H9 (cell line): ENCODE measurements around the gene UCP3. TPM values are rescaled to one million over a fixed set of nuclear protein-coding genes. Genes with fewer than 3 reads are reported as not detected.

Experiments
- DNase-seq: peaks from one replicate; pipeline ENCODE4 v3.0.0-alpha.2; 2017
- H2AFZ ChIP-seq: one replicate; pipeline ENCODE4 v1.6.1; 2013; ENCODE audit warnings: mild to moderate bottlenecking, low read length, control low read depth, moderate library complexity
- H2AK5ac ChIP-seq: 2 replicates; pipeline ENCODE4 v1.6.1; 2013; ENCODE audit warnings: low read length, control low read depth, mixed read lengths; ENCODE audit not compliant: insufficient read length
- H2BK120ac ChIP-seq: one replicate; pipeline ENCODE4 v1.6.1; 2013; ENCODE audit warnings: low read depth, mild to moderate bottlenecking, low read length, control low read depth, inconsistent platforms; ENCODE audit not compliant: poor library complexity, severe bottlenecking
- H2BK12ac ChIP-seq: 2 replicates; pipeline ENCODE4 v1.6.1; 2013; ENCODE audit warnings: low read length, control low read depth, mixed read lengths, low read depth; ENCODE audit not compliant: insufficient read length
- H2BK15ac ChIP-seq: 2 replicates; pipeline ENCODE4 v1.6.1; 2013; ENCODE audit warnings: low read depth, low read length, control low read depth
- H2BK20ac ChIP-seq: one replicate; pipeline ENCODE4 v1.6.1; 2013; ENCODE audit warnings: low read depth, mild to moderate bottlenecking, low read length, control low read depth, inconsistent platforms; ENCODE audit not compliant: poor library complexity, severe bottlenecking
- H2BK5ac ChIP-seq: 2 replicates; pipeline ENCODE4 v1.6.1; 2013; ENCODE audit warnings: low read length, control low read depth, mixed read lengths; ENCODE audit not compliant: insufficient read length
- H3K14ac ChIP-seq: 2 replicates; pipeline ENCODE4 v1.6.1; 2013; ENCODE audit warnings: low read length, control low read depth; ENCODE audit not compliant: insufficient read depth
- H3K18ac ChIP-seq: 2 replicates; pipeline ENCODE4 v1.6.1; 2013; ENCODE audit warnings: low read depth, mild to moderate bottlenecking, mixed read lengths, low read length, control low read depth; ENCODE audit not compliant: insufficient read length
- H3K23ac ChIP-seq: 2 replicates; pipeline ENCODE4 v1.6.1; 2013; ENCODE audit warnings: low read length, control low read depth, mixed read lengths, low read depth; ENCODE audit not compliant: insufficient read length
- H3K23me2 ChIP-seq: 2 replicates; pipeline ENCODE4 v1.6.1; 2013; ENCODE audit warnings: low read depth, mild to moderate bottlenecking, mixed read lengths, low read length, control low read depth; ENCODE audit not compliant: insufficient read length, poor library complexity, severe bottlenecking
- H3K27ac ChIP-seq: 2 replicates; pipeline ENCODE4 v1.5.1; 2013; ENCODE audit warnings: low read length, control low read depth, mixed read lengths, low read depth; ENCODE audit not compliant: insufficient read length
- H3K27me3 ChIP-seq: 2 replicates; pipeline ENCODE4 v1.6.1; 2013; ENCODE audit warnings: low read length, control low read depth, inconsistent platforms; ENCODE audit not compliant: insufficient read depth
- H3K4ac ChIP-seq: 2 replicates; pipeline ENCODE4 v1.6.1; 2013; ENCODE audit warnings: low read depth, mild to moderate bottlenecking, control low read depth, inconsistent platforms, low read length, moderate library complexity
- H3K4me1 ChIP-seq: 2 replicates; pipeline ENCODE4 v1.6.1; 2013; ENCODE audit warnings: low read length, control low read depth, inconsistent platforms; ENCODE audit not compliant: insufficient read depth
- H3K4me2 ChIP-seq: 2 replicates; pipeline ENCODE4 v1.6.1; 2013; ENCODE audit warnings: low read length, control low read depth, mixed read lengths; ENCODE audit not compliant: insufficient read length, insufficient read depth
- H3K56ac ChIP-seq: 2 replicates; pipeline ENCODE4 v1.6.1; 2013; ENCODE audit warnings: low read depth, mild to moderate bottlenecking, mixed read lengths, low read length, control low read depth; ENCODE audit not compliant: insufficient read length
- H3K79me1 ChIP-seq: 2 replicates; pipeline ENCODE4 v1.6.1; 2013; ENCODE audit warnings: low read depth, mild to moderate bottlenecking, moderate library complexity, low read length, control low read depth, inconsistent platforms; ENCODE audit not compliant: insufficient read depth, poor library complexity, severe bottlenecking
- H3K79me2 ChIP-seq: 2 replicates; pipeline ENCODE4 v1.6.1; 2013; ENCODE audit warnings: low read length, control low read depth, inconsistent platforms; ENCODE audit not compliant: insufficient read depth
- H3K9ac ChIP-seq: 2 replicates; pipeline ENCODE4 v1.6.1; 2013; ENCODE audit warnings: low read length, control low read depth, mixed read lengths; ENCODE audit not compliant: insufficient read length; ENCODE audit errors: extremely low read depth
- H3K9me3 ChIP-seq: one replicate; pipeline ENCODE4 v1.6.1; 2013; ENCODE audit warnings: low read depth, low read length, inconsistent platforms; ENCODE audit not compliant: control insufficient read depth
- H3T11ph ChIP-seq: one replicate; pipeline ENCODE4 v1.6.1; 2013; ENCODE audit warnings: mild to moderate bottlenecking, low read length, control low read depth, inconsistent platforms
- H4K20me1 ChIP-seq: one replicate; pipeline ENCODE4 v1.6.1; 2013; ENCODE audit not compliant: control insufficient read depth, insufficient read length, insufficient read depth
- H4K5ac ChIP-seq: 2 replicates; pipeline ENCODE4 v1.6.1; 2013; ENCODE audit warnings: low read depth, mild to moderate bottlenecking, mixed read lengths, low read length, control low read depth; ENCODE audit not compliant: insufficient read length
- H4K8ac ChIP-seq: replicated peaks from 2 replicates; pipeline ENCODE4 v1.6.1; 2013; ENCODE audit warnings: low read length, control low read depth, mixed read lengths, low read depth; ENCODE audit not compliant: insufficient read length
- H4K91ac ChIP-seq: 2 replicates; pipeline ENCODE4 v1.6.1; 2013; ENCODE audit warnings: low read depth, mild to moderate bottlenecking, moderate library complexity, mixed read lengths, low read length, control low read depth; ENCODE audit not compliant: insufficient read length
- H3K27ac Mint-ChIP-seq, 3 experiments: 2 replicates in 2 of 3; 3 replicates in 1 of 3; pipeline ENCODE4 v1.8.0; 2020 to 2021; ENCODE audit warnings: mixed read lengths in 3 of 3, mild to moderate bottlenecking in 1 of 3, moderate library complexity in 1 of 3
- H3K27me3 Mint-ChIP-seq: 2 replicates; pipeline ENCODE4 v1.8.0; 2021; ENCODE audit warnings: low read depth, mild to moderate bottlenecking, moderate library complexity, mixed read lengths
- H3K36me3 Mint-ChIP-seq, 3 experiments: 2 replicates in 2 of 3; 3 replicates in 1 of 3; pipeline ENCODE4 v1.8.0; 2020 to 2021; ENCODE audit warnings: low read depth in 3 of 3, mixed read lengths in 3 of 3; ENCODE audit not compliant: insufficient read depth in 1 of 3
- H3K4me1 Mint-ChIP-seq, 2 experiments: 2 replicates each; pipeline ENCODE4 v1.8.0; 2020; ENCODE audit warnings: mixed read lengths in 2 of 2
- H3K4me3 Mint-ChIP-seq, 2 experiments: 2 replicates in 1 of 2; 3 replicates in 1 of 2; pipeline ENCODE4 v1.8.0; 2020 to 2021; ENCODE audit warnings: mild to moderate bottlenecking in 2 of 2, mixed read lengths in 2 of 2, moderate library complexity in 1 of 2
- H3K9me3 Mint-ChIP-seq, 2 experiments: 2 replicates in 1 of 2; 3 replicates in 1 of 2; pipeline ENCODE4 v1.8.0; 2020; ENCODE audit warnings: mild to moderate bottlenecking in 2 of 2, mixed read lengths in 2 of 2, moderate library complexity in 1 of 2
- WGBS: extraction: QIAGEN DNeasy Blood & Tissue Kit; methylation state at CpG from one replicate; pipeline ENCODE4 v1.1.7; 2013; ENCODE audit warnings: missing lambda C conversion rate, low lambda C conversion rate, mixed read lengths; ENCODE audit not compliant: insufficient read length; ENCODE audit errors: extremely low coverage; 5-methylcytosine and 5-hydroxymethylcytosine counted together
- total RNA-seq: library from RNA; stranded (reverse); gene quantifications from 2 replicates; pipeline ENCODE4 v1.2.1, GENCODE V29; 2021
- TF ChIP-seq, protein P1 (sequence below): fragments of 200-600 bp; sonication (generic); conservative IDR thresholded peaks from 3 replicates; pipeline ENCODE4 v1.8.0; 2021; ENCODE audit warnings: antibody characterized with exemption, mild to moderate bottlenecking

The UCP3 gene
- total RNA-seq, 1 experiment from 2014 or later: 0.85 TPM

DNA sequence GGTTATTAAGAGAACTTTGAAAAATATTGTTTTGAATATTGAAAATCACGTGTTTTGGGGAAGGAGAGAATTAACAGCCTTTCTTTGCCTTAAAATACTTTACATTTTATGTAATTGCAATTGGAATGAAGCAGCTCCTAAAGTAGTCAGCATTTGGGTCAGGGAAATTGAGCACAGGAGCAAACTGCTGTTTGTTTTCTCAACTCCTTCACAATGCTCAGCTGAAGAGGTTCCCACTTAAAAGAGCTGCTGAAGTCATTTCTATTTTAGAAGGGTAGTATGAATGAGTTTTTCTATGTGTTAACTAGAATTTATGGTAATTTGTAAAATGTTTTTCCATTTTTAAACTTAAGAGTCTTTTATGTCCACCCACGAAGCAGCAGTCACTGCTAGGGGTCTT, 18.2 kb downstream of the UCP3 start:
- no peaks in the 10 kb centered on the region for H3K4me1 ChIP-seq
- no peak overlapping the region for H2BK5ac ChIP-seq
- Mint-ChIP-seq H3K27me3 (no peaks in the 10 kb centered on the region; the same call in 1 of the 2 replicates), H3K4me1 (peaks cover 5 to 8% of the 10 kb centered on the region in 2 experiments; a peak in 2 of 4 replicates), H3K9me3 (no peaks in the 10 kb centered on the region), H3K4me3 (no peak overlapping the region), H3K27ac (no peak overlapping the region), H3K36me3 (no peaks in the 10 kb centered on the region)
- H3K4me2 ChIP-seq: no peak overlapping the region
- no peaks in the 10 kb centered on the region for H4K20me1 ChIP-seq
- H3K9ac ChIP-seq: no peak overlapping the region
- H2BK12ac ChIP-seq: no peak overlapping the region
- no peak overlapping the region for H4K5ac ChIP-seq
- H3K27me3 ChIP-seq: no peaks in the 10 kb centered on the region
- DNase-seq: no peak
- no peak overlapping the region for H3K18ac ChIP-seq
- H3K27ac ChIP-seq: no peak overlapping the region
- TF ChIP-seq, protein P1, sequence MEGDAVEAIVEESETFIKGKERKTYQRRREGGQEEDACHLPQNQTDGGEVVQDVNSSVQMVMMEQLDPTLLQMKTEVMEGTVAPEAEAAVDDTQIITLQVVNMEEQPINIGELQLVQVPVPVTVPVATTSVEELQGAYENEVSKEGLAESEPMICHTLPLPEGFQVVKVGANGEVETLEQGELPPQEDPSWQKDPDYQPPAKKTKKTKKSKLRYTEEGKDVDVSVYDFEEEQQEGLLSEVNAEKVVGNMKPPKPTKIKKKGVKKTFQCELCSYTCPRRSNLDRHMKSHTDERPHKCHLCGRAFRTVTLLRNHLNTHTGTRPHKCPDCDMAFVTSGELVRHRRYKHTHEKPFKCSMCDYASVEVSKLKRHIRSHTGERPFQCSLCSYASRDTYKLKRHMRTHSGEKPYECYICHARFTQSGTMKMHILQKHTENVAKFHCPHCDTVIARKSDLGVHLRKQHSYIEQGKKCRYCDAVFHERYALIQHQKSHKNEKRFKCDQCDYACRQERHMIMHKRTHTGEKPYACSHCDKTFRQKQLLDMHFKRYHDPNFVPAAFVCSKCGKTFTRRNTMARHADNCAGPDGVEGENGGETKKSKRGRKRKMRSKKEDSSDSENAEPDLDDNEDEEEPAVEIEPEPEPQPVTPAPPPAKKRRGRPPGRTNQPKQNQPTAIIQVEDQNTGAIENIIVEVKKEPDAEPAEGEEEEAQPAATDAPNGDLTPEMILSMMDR: no peak
- no peak overlapping the region for H4K8ac ChIP-seq
- H2AK5ac ChIP-seq: no peak overlapping the region
- no CpG with 5 or more reads among the region's 2 CpGs for WGBS
- no peaks in the 10 kb centered on the region for H3K23me2 ChIP-seq
- H3K56ac ChIP-seq: no peak overlapping the region
- no peak overlapping the region for H2BK20ac ChIP-seq
- H3K9me3 ChIP-seq: no peaks in the 10 kb centered on the region
- H3K23ac ChIP-seq: no peak overlapping the region
- H2BK120ac ChIP-seq: no peak overlapping the region
- no peak overlapping the region for H2AFZ ChIP-seq
- no peak overlapping the region for H3K14ac ChIP-seq
- no peak overlapping the region for H4K91ac ChIP-seq
- no peak overlapping the region for H2BK15ac ChIP-seq
- no peak overlapping the region for H3K4ac ChIP-seq
- no peaks in the 10 kb centered on the region for H3K79me2 ChIP-seq
- H3T11ph ChIP-seq: no peak overlapping the region
- H3K79me1 ChIP-seq: no peaks in the 10 kb centered on the region
